Spleen (tissue), 11 donors: Measurements from ENCODE around the gene CTNND1. TPM values are rescaled to one million over a fixed set of nuclear protein-coding genes. Genes with fewer than 3 reads are reported as not detected.
"Not testable (repeated sequence)": the region's sequence is repeated elsewhere in the genome, so short reads cannot be mapped to it uniquely, and the experiment has no call there.

Source experiments
- DNase-seq: peaks from one replicate; pipeline ENCODE4 v3.0.0-alpha.2; 2020
- H3K27ac ChIP-seq, 8 donors: fragments of 200-600 bp; sonication (generic) in 7 of 8; 1 replicate in 4 of 8; 2 replicates in 4 of 8; pipeline versions ENCODE4 v1.5.0 to v1.8.0; 2016 to 2021; ENCODE audit warnings: inconsistent platforms in 4 of 8, mild to moderate bottlenecking in 4 of 8, moderate library complexity in 1 of 8
- H3K27me3 ChIP-seq, 7 donors: fragments of 200-600 bp; sonication (generic) in 6 of 7; replicated peaks in 1 of 7; 1 replicate in 4 of 7; 2 replicates in 3 of 7; pipeline versions ENCODE4 v1.5.0 to v1.8.0; 2016 to 2021; ENCODE audit warnings: inconsistent platforms in 3 of 7, mild to moderate bottlenecking in 1 of 7
- H3K36me3 ChIP-seq, 6 donors: fragments of 200-600 bp; sonication (generic) in 5 of 6; 1 replicate in 4 of 6; 2 replicates in 2 of 6; pipeline versions ENCODE4 v1.5.0 to v1.8.0; 2016 to 2021; ENCODE audit warnings: inconsistent platforms in 2 of 6
- H3K4me1 ChIP-seq, 6 donors: fragments of 200-600 bp; sonication (generic) in 5 of 6; 1 replicate in 3 of 6; 2 replicates in 3 of 6; pipeline versions ENCODE4 v1.5.0 to v1.8.0; 2016 to 2021; ENCODE audit warnings: inconsistent platforms in 3 of 6
- H3K4me3 ChIP-seq, 8 donors: fragments of 200-600 bp; sonication (generic) in 7 of 8; 1 replicate in 4 of 8; 2 replicates in 4 of 8; pipeline versions ENCODE4 v1.5.0 to v1.8.0; 2016 to 2021; ENCODE audit warnings: inconsistent platforms in 4 of 8, mild to moderate bottlenecking in 4 of 8, moderate library complexity in 2 of 8
- H3K9me3 ChIP-seq, 8 donors: fragments of 200-600 bp; sonication (generic) in 7 of 8; 1 replicate in 4 of 8; 2 replicates in 4 of 8; pipeline versions ENCODE4 v1.5.0 to v1.8.0; 2016 to 2021; ENCODE audit warnings: inconsistent platforms in 4 of 8
- POLR2A ChIP-seq, 3 donors: fragments of 450-650 bp; IDR thresholded peaks; one replicate each; pipeline ENCODE4 v1.5.1; 2017; ENCODE audit warnings: antibody characterized with exemption in 3 of 3, mild to moderate bottlenecking in 1 of 3
- POLR2AphosphoS5 ChIP-seq, 3 donors: sonication (generic); formaldehyde crosslinking; IDR thresholded peaks; one replicate each; pipeline ENCODE4 v1.5.1; 2017; ENCODE audit warnings: antibody characterized with exemption in 3 of 3
- WGBS, 5 donors: extraction: QIAGEN DNeasy Blood & Tissue Kit in 3 of 5; methylation state at CpG; one replicate each; pipeline versions ENCODE4 v1.1.5 to v1.1.7; 2013 to 2018; 5-methylcytosine and 5-hydroxymethylcytosine counted together
- intact Hi-C: fragments of 100-400 bp; cut with DNase I; formaldehyde crosslinking; loops from one replicate; pipeline ENCODE4 v1.15.0; 2023; ENCODE audit warnings: low total_unique reads
- polyA plus RNA-seq, 3 donors: library from polyadenylated mRNA; stranded (reverse); fragments of 200-250 nt; gene quantifications; one replicate each; pipeline ENCODE4 v1.2.1, GENCODE V29; 2013
- total RNA-seq, 7 donors: library from RNA; depleted of rRNA in 3 of 7; stranded (reverse); fragments of >200 nt in 3 of 7; fragmentation: NEBNext Ultra II Directional in 4 of 7; extraction: Animal tissue kit (Norgen Biotek cat#: 25700) in 4 of 7; gene quantifications; one replicate each; pipeline versions ENCODE4 v1.1.0 to v1.2.1, GENCODE V29; 2016 to 2021
- TF ChIP-seq, protein P1 (sequence below), 11 experiments: fragments of 200-600 bp in 7 of 11; fragments of 450-650 bp in 4 of 11; sonication (generic) in 4 of 11; IDR thresholded peaks in 8 of 11; conservative IDR thresholded peaks in 3 of 11; 1 replicate in 7 of 11; 2 replicates in 4 of 11; pipeline versions ENCODE4 v1.4.0 to v1.8.0; 2016 to 2021; ENCODE audit warnings: antibody characterized with exemption in 11 of 11, inconsistent platforms in 4 of 11, mild to moderate bottlenecking in 1 of 11
- donor health status: healthy with polysubstance abuse.
- donor health status: DM: no; HTN: no; CAD: no; lungs with moderate emphysema.
- donor health status: DM: no; HTN: no; CAD: no.
- donor health status: Bipolar disorder and iron deficiency.
- donor health status: healthy.
- donor health status: DM: no; HTN: no; CAD: no.
- donor health status: DM: yes; HTN: yes; CAD: no.

CTNND1 gene
- total and polyA plus RNA-seq, 10 donors, result 12.0 to 227 (median 125) TPM

DNA sequence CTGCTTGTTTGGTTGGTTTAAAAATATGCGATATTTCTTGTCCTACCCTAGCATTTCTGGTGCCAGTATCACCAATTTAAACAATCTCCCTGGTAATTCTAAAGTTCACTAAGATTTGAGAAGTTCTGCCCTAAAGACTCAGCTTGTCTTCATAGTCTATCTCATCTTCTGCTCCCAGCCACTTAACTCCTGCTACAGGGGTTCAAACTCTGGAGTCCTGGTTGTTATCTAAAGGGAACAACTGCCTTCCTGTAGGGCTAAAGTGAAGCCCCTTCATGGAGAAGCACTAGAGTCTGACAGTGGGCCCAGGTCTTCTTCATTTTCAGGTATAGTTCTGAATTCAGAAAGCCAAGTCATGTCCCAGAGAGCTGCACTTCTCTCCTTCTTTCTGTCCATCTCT, 73.2 kb downstream of the CTNND1 start:
- TF ChIP-seq POLR2A (IDR thresholded peaks at IDR 0.05) (no peak), POLR2AphosphoS5 (IDR thresholded peaks at IDR 0.05) (no peak)
- TF ChIP-seq, protein P1, sequence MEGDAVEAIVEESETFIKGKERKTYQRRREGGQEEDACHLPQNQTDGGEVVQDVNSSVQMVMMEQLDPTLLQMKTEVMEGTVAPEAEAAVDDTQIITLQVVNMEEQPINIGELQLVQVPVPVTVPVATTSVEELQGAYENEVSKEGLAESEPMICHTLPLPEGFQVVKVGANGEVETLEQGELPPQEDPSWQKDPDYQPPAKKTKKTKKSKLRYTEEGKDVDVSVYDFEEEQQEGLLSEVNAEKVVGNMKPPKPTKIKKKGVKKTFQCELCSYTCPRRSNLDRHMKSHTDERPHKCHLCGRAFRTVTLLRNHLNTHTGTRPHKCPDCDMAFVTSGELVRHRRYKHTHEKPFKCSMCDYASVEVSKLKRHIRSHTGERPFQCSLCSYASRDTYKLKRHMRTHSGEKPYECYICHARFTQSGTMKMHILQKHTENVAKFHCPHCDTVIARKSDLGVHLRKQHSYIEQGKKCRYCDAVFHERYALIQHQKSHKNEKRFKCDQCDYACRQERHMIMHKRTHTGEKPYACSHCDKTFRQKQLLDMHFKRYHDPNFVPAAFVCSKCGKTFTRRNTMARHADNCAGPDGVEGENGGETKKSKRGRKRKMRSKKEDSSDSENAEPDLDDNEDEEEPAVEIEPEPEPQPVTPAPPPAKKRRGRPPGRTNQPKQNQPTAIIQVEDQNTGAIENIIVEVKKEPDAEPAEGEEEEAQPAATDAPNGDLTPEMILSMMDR (IDR thresholded peaks at IDR 0.05 in 8 of 11, conservative IDR thresholded peaks at IDR 0.05 in 3 of 11), result no peak
- Histone ChIP-seq H3K27me3 (peaks cover 0 to 48% (median 0%) of the 10 kb centered on the region in 7 donors), H3K27ac (no peak overlapping the region), H3K36me3 (no peaks in the 10 kb centered on the region), H3K9me3 (peaks cover 0 to 3% (median 0%) of the 10 kb centered on the region in 8 donors), H3K4me1 (no peaks in the 10 kb centered on the region), H3K4me3 (no peak overlapping the region)
- intact Hi-C loops, result no loop called here
- WGBS, 5 donors, result 89 to 100% (median 94%) methylated on average over 1 of the region's 1 CpG
- DNase-seq, result no peak

DNA sequence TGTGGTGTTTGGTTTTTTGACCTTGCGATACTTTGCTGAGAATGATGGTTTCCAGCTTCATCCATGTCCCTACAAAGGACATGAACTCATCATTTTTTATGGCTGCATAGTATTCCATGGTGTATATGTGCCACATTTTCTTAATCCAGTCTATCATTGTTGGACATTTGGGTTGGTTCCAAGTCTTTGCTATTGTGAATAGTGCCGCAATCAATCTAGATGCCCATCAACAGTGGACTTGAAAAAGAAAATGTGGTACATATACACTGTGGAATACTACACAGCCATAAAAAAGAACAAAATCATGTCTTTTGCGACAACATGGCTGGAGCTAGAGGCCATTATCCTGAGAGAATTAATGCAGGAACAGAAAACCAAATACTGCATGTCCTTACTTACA, 77.0 kb downstream of the CTNND1 start:
- H3K27ac ChIP-seq, intact Hi-C loops, H3K4me3 ChIP-seq, H3K4me1 ChIP-seq, H3K36me3 ChIP-seq, H3K9me3 ChIP-seq, DNase-seq: not testable (repeated sequence)
- WGBS, 5 donors, result 86 to 97% (median 95%) methylated on average over 3 of the region's 3 CpGs
- peaks cover 0 to 44% (median 0%) of the 10 kb centered on the region in 7 donors for H3K27me3 ChIP-seq

DNA sequence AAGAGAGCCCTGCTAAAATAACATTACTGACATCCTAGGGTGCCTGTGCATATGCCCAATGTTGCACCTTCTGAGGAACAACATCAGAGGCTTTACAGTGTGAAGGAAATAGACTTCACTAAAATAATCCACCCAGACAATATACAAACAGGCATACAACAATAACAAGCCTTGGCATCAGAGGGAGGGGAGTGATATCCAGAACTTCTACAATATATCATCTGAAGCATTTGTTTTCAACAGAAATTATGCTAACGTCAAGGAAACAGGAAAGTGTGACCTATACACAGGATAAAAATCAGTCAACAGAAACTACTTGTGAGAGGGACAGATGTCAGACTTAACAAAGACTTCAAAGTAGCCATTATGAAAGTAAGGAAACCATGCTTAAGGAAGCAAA, 81.3 kb downstream of the CTNND1 start:
- intact Hi-C loops, result no loop called here
- DNase-seq, result no peak
- 6 to 24% (median 13%) methylated on average over 1 of the region's 1 CpG for WGBS, 5 donors

DNA sequence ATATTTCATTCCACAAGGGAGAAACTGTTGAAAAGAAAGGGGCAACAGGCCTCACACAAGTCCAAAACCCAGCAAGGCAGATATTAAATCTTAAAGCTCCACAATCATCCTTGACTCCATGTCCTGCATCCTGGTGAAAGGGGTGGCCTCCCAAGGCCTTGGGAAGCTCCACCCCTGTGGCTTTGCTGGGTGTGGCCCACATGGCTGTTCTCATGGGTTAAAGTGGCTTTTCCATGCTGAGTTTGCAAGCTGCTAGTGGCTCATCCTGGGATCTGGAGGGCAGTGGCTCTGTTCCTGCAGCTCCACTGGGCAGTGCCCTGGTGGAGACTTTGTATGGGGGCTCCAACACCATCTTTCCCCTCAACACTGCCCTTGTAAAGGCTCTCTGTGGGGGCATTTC, 106.4 kb downstream of the CTNND1 start:
- Histone ChIP-seq H3K4me1 (no peaks in the 10 kb centered on the region), H3K27me3 (peaks cover 0 to 2% (median 0%) of the 10 kb centered on the region in 7 donors), H3K27ac (no peak overlapping the region), H3K9me3 (no peaks in the 10 kb centered on the region), H3K4me3 (no peak overlapping the region), H3K36me3 (no peaks in the 10 kb centered on the region)
- intact Hi-C loops, result no loop called here
- no peak for DNase-seq
- TF ChIP-seq POLR2AphosphoS5 (IDR thresholded peaks at IDR 0.05), result no peak
- TF ChIP-seq, protein P1 (IDR thresholded peaks at IDR 0.05 in 8 of 11, conservative IDR thresholded peaks at IDR 0.05 in 3 of 11), result no peak
- no peak for TF ChIP-seq POLR2A (IDR thresholded peaks at IDR 0.05)

More for the DNA sequence above, 81.3 kb downstream of the CTNND1 start:
- Histone ChIP-seq H3K27ac (no peak overlapping the region), H3K27me3 (peaks cover 0 to 20% (median 0%) of the 10 kb centered on the region in 7 donors), H3K36me3 (no peaks in the 10 kb centered on the region), H3K4me3 (no peak overlapping the region), H3K4me1 (no peaks in the 10 kb centered on the region), H3K9me3 (peaks cover 0 to 27% (median 0%) of the 10 kb centered on the region in 8 donors)
- TF ChIP-seq POLR2AphosphoS5 (IDR thresholded peaks at IDR 0.05), result no peak
- no peak for TF ChIP-seq POLR2A (IDR thresholded peaks at IDR 0.05)
- TF ChIP-seq, protein P1 (IDR thresholded peaks at IDR 0.05 in 8 of 11, conservative IDR thresholded peaks at IDR 0.05 in 3 of 11), result no peak

DNA sequence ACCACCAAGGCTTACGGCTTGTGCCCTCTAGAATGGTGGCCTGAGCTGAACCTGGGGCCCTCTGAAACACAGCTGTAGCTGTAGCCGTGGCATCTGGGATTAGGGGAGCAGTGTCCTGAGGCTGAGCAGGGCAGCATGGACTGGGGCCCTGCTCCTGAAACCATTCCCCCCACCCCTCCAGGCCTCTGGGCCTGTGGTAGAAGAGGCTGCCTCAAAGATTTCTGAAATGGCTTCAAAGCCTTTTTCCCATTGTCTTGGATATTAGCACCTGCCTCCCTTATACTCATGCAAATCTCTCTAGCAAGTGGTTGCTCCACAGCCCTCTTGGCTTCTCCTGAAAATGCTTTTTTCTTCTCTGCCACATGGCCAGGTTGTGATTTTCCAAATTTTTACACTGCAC, 106.9 kb downstream of the CTNND1 start:
- H3K4me1 ChIP-seq, result no peaks in the 10 kb centered on the region
- intact Hi-C loops, result no loop called here
- TF ChIP-seq POLR2AphosphoS5 (IDR thresholded peaks at IDR 0.05) (no peak), POLR2A (IDR thresholded peaks at IDR 0.05) (no peak)
- TF ChIP-seq, protein P1 (IDR thresholded peaks at IDR 0.05 in 8 of 11, conservative IDR thresholded peaks at IDR 0.05 in 3 of 11), result no peak
- H3K9me3 ChIP-seq, result no peaks in the 10 kb centered on the region
- H3K36me3 ChIP-seq, result no peaks in the 10 kb centered on the region
- no peak overlapping the region for H3K27ac ChIP-seq
- WGBS, 5 donors, result 75 to 100% (median 87%) methylated on average over 1 to 2 of the region's 2 CpGs
- H3K27me3 ChIP-seq, result peaks cover 0 to 2% (median 0%) of the 10 kb centered on the region in 7 donors
- no peak overlapping the region for H3K4me3 ChIP-seq
- DNase-seq, result no peak
